Measurements from ENCODE around the gene HSPA4.

Gene HSPA4

GRCh38 chr5:133142782-133143181, 91.0 kb downstream of the HSPA4 start:
- DNase-seq (ENCODE audit: low read depth) = no peak
- in situ Hi-C loops (cut with HindIII; ENCODE audit: low sequenced_read_pairs) = no loop called here
- no peak overlapping the region for H3K4me3 ChIP-seq (ENCODE audit: low read depth, low read length)

DNA sequence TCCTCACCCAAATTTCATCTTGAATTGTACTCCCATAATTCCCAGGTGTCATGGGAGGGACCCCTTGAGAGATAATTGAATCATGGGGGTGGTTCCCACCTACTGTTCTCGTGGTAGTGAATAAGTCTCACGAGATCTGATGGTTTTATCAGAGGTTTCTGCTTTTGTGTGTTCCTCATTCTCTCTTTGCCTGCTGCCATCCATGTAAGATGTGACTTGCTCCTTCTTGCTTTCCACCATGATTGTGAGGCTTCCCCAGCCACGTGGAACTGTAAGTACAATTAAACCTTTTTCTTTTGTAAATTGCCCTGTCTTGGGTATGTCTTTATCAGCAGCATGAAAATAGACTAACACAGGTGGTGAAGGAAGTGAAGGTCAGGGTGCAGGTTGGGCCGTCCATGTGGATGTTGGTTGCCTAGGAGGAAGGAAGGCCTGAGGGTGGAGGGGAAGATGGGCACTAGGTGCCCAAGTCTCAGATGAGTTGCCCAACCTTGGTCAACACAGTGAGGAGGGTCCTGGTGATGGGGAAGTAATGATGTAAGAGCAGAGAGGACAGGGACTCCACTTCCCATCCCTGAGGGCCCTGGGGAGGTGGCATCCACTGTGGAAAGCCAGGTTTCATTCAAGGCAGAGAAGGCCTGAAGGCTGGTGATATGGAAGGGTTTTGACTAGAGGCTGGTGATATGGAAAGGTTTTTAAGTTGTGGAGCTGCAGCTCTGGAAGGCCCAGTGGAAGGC, 92.6 kb downstream of the HSPA4 start:
- in situ Hi-C loops (cut with HindIII; ENCODE audit: low sequenced_read_pairs) = no loop called here
- H3K4me3 ChIP-seq (ENCODE audit: low read depth, low read length) = no peak overlapping the region
- DNase-seq (ENCODE audit: low read depth) = no peak
- no peak for TF ChIP-seq CTCF (IDR thresholded peaks at IDR 0.05; ENCODE audit: low read depth, low read length, missing control alignments)

More at GRCh38 chr5:133142782-133143181, 91.0 kb downstream of the HSPA4 start:
- TF ChIP-seq CTCF (IDR thresholded peaks at IDR 0.05; ENCODE audit: low read depth, low read length, missing control alignments) = no peak

DNA sequence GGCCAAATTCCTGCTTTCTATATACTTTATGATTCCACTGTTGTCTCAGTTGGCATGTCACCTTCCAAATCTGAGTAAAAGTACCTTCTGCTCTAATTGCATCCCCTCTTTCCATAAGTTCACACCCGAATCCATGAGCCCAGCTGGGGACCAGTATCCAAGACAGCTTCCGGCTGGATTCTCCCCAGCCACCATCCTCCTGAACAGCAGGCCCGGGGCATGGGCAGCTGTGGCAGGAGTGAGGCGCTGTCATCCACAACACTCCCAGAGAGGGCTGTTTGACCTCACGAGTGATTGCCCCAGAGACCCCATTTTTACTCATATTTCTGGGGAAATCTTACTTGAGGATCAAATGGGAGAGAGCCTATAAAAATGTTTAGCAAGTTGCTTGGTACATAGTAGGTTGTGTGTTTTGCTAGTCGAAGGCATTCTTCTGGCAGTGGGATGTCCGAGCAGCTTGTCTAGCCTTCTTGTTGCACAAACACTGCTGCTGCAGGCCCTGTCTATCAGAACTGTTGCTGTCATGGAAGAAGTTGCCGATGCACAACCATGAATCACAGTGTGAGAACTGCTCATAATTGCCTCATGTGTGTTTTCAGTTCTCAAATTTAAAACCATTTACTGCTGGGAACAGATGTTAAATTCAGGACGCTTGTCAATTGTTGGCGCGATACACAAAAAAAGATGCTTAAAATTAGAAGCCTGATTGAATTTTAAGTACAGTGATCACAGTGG, 93.8 kb downstream of the HSPA4 start:
- no peak overlapping the region for H3K4me3 ChIP-seq (ENCODE audit: low read depth, low read length)
- DNase-seq (ENCODE audit: low read depth) = no peak
- in situ Hi-C loops (cut with HindIII; ENCODE audit: low sequenced_read_pairs) = no loop called here
- TF ChIP-seq CTCF (IDR thresholded peaks at IDR 0.05; ENCODE audit: low read depth, low read length, missing control alignments) = no peak

DNA sequence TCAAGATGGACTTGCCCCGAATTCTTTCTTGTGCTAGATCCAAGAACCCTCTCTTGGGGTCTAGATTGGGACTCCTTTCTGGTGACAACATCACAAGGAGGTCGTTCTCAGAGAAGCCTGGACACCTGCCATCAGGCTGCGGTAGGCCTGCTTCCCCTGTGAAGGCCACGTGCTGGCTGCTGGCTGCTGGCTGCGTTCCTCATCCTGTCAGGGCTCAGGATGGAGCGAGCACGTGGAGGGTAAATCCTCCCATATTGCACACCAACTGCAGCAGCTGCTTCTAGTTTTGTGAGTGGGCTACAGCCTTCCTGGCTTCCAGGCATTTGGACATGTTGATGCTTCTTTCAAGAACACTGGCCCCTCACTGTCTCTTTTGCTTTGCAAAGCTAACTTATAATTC, 95.6 kb downstream of the HSPA4 start:
- TF ChIP-seq CTCF (IDR thresholded peaks at IDR 0.05; ENCODE audit: low read depth, low read length, missing control alignments) = no peak
- in situ Hi-C loops (cut with HindIII; ENCODE audit: low sequenced_read_pairs) = no loop called here
- DNase-seq (ENCODE audit: low read depth) = peak; percentile 1
- no peak overlapping the region for H3K4me3 ChIP-seq (ENCODE audit: low read depth, low read length)

- TF ChIP-seq CTCF (IDR thresholded peaks at IDR 0.05; ENCODE audit: low read depth, low read length, missing control alignments) = no peak
- H3K4me3 ChIP-seq (ENCODE audit: low read depth, low read length) = no peak overlapping the region
- in situ Hi-C loops (cut with HindIII; ENCODE audit: low sequenced_read_pairs) = no loop called here
- no peak for DNase-seq (ENCODE audit: low read depth)
These were observed 96.2 kb downstream of the HSPA4 start for GRCh38 chr5:133147815-133148567.

DNA sequence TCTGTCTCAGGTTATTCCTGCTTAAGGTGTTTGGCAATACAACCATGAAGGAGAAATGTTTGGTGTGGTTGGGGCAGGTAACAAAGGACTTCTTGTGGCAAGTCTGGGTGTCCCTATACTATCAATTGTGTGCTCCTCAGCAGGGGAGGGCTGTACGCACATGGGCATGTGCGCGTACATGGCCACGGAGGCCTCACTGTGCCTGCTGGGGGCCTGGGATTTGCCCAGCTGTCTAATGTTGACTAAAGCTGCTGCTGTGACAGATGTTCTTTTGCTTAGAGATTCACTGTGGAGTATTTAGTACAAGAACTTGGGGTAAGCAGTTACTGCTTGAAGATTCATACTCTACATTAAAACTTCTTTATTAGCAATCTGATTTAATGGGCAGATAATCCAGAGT, 97.5 kb downstream of the HSPA4 start:
- in situ Hi-C loops (cut with HindIII; ENCODE audit: low sequenced_read_pairs) = no loop called here
- no peak for DNase-seq (ENCODE audit: low read depth)
- no peak for TF ChIP-seq CTCF (IDR thresholded peaks at IDR 0.05; ENCODE audit: low read depth, low read length, missing control alignments)
- no peak overlapping the region for H3K4me3 ChIP-seq (ENCODE audit: low read depth, low read length)
